Kidney epithelial cell (primary cell): Measurements from ENCODE around the gene ACOT11. TPM values are rescaled to one million over a fixed set of nuclear protein-coding genes. Genes with fewer than 3 reads are reported as not detected.

Source experiments
- DNase-seq: peaks from one replicate; pipeline ENCODE4 v3.0.0-alpha.2; 2010; ENCODE audit warnings: low read depth
- H3K27me3 ChIP-seq: 2 replicates; pipeline ENCODE4 v1.6.0; 2011; ENCODE audit warnings: low read length; ENCODE audit not compliant: control insufficient read depth, insufficient read depth
- H3K36me3 ChIP-seq: 2 replicates; pipeline ENCODE4 v1.5.1; 2011; ENCODE audit warnings: low read length; ENCODE audit not compliant: control insufficient read depth, insufficient read depth
- H3K4me3 ChIP-seq: 2 replicates; pipeline ENCODE4 v1.5.1; 2011; ENCODE audit warnings: low read depth, mild to moderate bottlenecking, control low read depth, low read length
- CTCF ChIP-seq: IDR thresholded peaks from 2 replicates; pipeline ENCODE4 v1.5.1; 2011; ENCODE audit warnings: mild to moderate bottlenecking, moderate library complexity, low read length, control low read depth, inconsistent platforms; ENCODE audit not compliant: insufficient read depth, poor library complexity, severe bottlenecking
- total RNA-seq: library from RNA; depleted of rRNA; stranded (reverse); fragments of >200 nt; gene quantifications from 2 replicates; pipeline ENCODE4 v1.2.3, GENCODE V29; 2015

The ACOT11 gene
- total RNA-seq, 1 donor from 2014 or later: 3.1 TPM

GRCh38 chr1:54557671-54558355, 9.8 kb downstream of the ACOT11 start:
- H3K4me3 ChIP-seq: no peak overlapping the region
- no peak for TF ChIP-seq CTCF
- DNase-seq: no peak

GRCh38 chr1:54558434-54559030, 10.5 kb downstream of the ACOT11 start:
- H3K4me3 ChIP-seq: no peak overlapping the region
- peaks cover 2% of the 10 kb centered on the region for H3K27me3 ChIP-seq
- no peak for TF ChIP-seq CTCF
- no peak for DNase-seq
- no peaks in the 10 kb centered on the region for H3K36me3 ChIP-seq

More at GRCh38 chr1:54557671-54558355, 9.8 kb downstream of the ACOT11 start:
- Histone ChIP-seq H3K27me3 (peaks cover 2% of the 10 kb centered on the region), H3K36me3 (no peaks in the 10 kb centered on the region)

- no peaks in the 10 kb centered on the region for H3K36me3 ChIP-seq
- H3K4me3 ChIP-seq: no peak overlapping the region
- peaks cover 2% of the 10 kb centered on the region for H3K27me3 ChIP-seq
- no peak for TF ChIP-seq CTCF
- no peak for DNase-seq
These were observed 11.1 kb downstream of the ACOT11 start for GRCh38 chr1:54559111-54559548.

- no peak for DNase-seq
- peaks cover 2% of the 10 kb centered on the region for H3K27me3 ChIP-seq
- H3K4me3 ChIP-seq: no peak overlapping the region
- TF ChIP-seq CTCF: no peak
- H3K36me3 ChIP-seq: no peaks in the 10 kb centered on the region
These were observed 11.8 kb downstream of the ACOT11 start for GRCh38 chr1:54559771-54560231.

GRCh38 chr1:54564312-54565112, 16.5 kb downstream of the ACOT11 start:
- DNase-seq: no peak
- no peak overlapping the region for H3K4me3 ChIP-seq

More at GRCh38 chr1:54564312-54565112, 16.5 kb downstream of the ACOT11 start:
- no peaks in the 10 kb centered on the region for H3K36me3 ChIP-seq
- no peak for TF ChIP-seq CTCF
- H3K27me3 ChIP-seq: no peaks in the 10 kb centered on the region
